ENCODE results near the gene LIN7A.
"Not testable (repeated sequence)": the region's sequence is repeated elsewhere in the genome, so short reads cannot be mapped to it uniquely, and the experiment has no call there.

The LIN7A gene

GRCh38 chr12:80917651-80918050 is 20.1 kb downstream of the LIN7A start:
- no peak for DNase-seq

- DNase-seq, result no peak
Measured at GRCh38 chr12:80912901-80913770, 24.6 kb downstream of the LIN7A start.

DNA sequence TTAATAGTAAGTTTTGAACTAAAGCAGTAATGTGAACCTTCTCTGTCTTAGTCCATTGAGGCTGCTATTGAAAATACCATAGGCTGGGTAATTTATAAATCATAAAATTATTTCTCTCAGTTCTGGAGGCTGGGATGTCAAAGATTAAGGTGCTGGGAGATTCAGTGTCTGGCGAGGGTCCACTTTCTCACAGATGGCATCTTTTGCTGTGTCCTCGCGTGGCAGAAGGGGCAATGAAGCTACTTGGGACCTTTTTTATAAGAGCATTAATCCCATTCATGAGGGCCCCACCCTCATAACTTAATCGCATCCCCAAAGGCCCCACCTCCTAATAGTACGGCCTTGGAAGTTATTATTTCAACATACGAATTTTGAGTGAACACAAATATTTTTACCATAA is 28.4 kb downstream of the LIN7A start:
- DNase-seq, result no peak

- no peak for DNase-seq
Measured at GRCh38 chr12:80902711-80903110, 35.0 kb downstream of the LIN7A start.

DNA sequence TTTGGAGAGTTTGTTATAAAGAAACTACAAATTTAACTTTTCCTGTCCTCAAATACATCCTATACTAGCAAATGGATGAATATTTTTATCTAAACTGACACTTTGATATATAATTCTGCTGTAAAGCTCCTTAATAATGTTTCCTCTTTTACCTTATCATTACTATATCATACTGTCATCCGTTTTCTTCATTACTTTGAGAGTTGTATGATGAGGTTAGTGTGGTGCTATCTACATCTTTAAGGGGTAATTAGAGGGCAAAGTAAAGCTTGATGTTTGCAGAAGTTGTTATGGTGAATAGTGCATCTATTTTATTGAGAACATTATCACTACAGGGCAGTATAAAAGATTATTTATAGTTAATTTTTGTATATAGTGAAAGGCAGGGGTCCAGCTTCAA is 36.1 kb downstream of the LIN7A start:
- no peak for DNase-seq

GRCh38 chr12:80895240-80895639 is 42.5 kb downstream of the LIN7A start:
- no peak for DNase-seq

GRCh38 chr12:80894179-80894578 is 43.6 kb downstream of the LIN7A start:
- no peak for DNase-seq

GRCh38 chr12:80892597-80893445 is 44.9 kb downstream of the LIN7A start:
- no peak for DNase-seq

DNA sequence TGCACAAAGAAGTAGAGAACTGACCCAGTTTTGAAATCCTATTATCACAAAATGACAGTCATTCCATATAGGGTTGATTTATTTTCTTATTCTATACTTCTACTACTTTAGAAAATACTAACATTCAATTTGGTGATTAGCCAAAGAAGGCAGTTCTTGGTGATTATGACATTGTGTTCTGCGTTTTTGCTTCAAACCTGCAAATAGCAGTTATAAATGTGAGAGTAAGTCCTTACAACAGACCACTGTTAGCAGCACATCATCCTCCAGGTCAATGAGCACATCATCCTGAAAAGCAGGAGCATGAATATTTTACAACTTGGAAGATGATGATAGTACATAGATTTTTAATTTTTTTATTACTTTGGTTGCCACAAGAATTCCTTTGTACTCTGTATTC is 53.1 kb downstream of the LIN7A start:
- no peak for DNase-seq

DNA sequence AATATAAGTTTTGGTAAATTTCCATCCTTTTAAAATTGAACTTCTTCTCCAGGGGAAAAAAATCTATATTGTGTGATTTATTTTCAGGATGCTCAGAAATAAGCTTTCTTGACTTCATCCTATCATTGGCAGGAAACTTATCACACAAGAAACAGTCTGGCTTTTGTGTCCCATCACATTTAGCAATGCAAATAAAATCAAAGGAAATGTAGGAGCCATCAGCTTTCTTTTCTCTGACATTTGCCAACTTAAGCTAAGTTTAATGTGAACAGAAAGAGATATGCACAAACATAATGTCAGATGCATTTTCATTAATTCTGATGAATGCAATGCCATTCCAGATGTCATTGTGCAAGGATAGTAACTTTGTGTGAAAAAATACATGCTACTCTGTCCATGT is 56.6 kb downstream of the LIN7A start:
- no peak for DNase-seq

- not testable (repeated sequence) for DNase-seq
Measured at GRCh38 chr12:80878452-80878851, 59.3 kb downstream of the LIN7A start.

GRCh38 chr12:80877721-80878265 is 59.9 kb downstream of the LIN7A start:
- DNase-seq, result no peak

GRCh38 chr12:80872053-80872452 is 65.7 kb downstream of the LIN7A start:
- DNase-seq, result no peak

DNA sequence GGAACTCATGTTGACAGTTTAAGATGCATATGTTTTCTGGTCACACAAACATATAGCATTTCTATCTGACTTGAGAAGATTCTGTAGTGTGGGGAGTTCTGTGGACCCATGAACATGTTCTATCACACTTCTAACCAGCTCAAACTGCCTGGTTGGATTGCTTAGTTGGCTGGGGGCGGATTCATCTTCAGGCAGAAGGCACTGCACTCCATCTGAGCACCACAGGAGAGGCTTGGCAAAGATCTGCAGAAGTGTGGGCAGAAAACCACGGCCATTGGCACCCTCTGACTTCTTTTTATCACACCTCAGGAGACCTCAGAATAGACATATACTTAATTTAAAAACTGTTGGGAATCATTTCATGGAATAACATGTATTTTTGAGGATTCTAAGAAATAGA is 68.5 kb downstream of the LIN7A start:
- DNase-seq, result no peak

DNA sequence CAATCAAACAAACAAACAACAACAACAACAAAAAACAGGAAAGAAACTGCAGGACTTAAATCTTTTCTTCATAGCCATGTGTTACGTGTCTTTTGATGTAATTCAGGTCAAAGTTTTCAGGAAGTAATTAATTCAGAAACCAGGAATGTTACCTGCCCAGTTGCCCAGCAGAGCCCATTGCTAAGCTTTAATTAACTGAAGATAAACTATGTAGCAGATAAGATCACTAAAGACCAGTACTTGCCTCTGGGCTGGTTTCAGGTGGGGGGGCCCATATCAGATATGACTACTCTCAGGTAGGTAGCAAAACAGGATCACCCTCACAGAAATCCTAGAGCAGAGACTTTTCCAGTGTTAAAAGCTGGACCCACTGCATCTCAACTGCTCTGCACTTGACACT is 69.2 kb downstream of the LIN7A start:
- no peak for DNase-seq

DNA sequence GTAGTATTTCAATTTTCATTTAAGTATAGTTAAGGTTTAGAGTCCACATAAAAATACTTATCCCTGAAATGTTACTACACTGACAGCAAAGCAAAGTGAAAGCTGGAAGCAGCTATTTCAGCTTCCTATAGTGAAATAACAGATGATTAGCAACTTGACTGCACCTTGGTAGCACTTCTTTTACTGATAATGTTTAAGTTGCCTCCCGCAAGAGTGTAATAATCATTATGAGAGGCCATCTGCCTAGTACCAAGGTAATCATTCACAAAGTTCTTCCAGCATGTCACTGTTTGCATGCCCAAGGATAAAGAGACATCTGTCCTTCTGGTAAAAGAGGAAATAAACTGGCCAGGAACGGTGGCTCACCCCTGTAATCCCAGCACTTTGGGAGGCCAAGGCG is 69.8 kb downstream of the LIN7A start:
- no peak for DNase-seq

GRCh38 chr12:80864046-80864735 is 73.5 kb downstream of the LIN7A start:
- no peak for DNase-seq

GRCh38 chr12:80862531-80862930 is 75.2 kb downstream of the LIN7A start:
- no peak for DNase-seq

DNA sequence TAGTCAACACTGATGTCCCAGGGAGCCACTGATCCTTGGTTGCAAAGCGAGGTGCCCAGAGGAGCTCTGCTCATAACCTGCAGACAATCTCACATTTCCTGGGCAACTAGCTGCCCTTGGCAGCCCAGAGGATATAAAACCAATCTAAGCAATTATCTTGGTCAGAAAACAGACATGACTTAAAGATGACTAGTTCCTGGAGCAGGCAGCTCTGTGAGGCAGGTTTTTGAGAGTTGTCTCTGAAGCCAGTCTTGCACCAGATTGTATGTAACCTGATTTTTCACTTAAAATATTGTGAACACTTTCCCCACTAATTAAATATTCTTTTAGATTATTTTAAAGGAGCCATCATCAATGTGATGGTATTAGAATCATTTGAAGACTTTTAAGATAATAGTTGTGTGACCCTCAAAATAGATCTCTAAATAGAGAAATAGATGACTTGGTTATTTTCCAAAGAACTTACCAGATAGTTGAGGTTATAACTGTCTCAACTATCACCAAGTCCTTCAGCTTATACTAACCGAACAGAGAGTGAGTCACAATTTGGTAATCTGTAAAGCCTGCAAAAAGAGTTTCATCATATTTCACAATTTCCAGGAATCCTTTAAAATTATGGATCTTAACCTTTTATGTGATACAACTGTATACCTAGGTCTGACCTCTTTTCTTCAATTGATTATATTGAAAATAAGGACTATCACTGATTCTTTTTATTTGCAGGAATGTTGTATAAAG is 75.9 kb downstream of the LIN7A start:
- no peak for DNase-seq

DNA sequence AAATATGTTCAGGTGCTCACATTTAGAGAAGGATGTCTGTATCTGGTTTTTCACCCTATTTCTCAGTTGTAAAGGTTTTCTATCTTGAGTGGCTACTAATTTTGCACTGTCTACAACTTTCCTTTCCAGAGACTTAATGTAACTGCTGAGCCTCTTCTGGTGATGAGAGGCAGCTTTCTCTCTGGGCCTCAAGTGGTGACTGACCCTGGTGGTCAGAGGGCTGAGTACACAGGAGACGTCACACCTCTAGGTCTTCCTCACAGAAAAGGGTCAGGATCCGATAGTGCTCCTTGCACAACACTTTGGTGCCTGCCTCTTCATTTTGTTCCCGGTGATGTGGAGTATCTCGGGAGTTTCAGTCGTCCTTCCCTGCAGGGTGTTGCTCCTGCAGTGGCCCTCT is 76.8 kb downstream of the LIN7A start:
- no peak for DNase-seq

DNA sequence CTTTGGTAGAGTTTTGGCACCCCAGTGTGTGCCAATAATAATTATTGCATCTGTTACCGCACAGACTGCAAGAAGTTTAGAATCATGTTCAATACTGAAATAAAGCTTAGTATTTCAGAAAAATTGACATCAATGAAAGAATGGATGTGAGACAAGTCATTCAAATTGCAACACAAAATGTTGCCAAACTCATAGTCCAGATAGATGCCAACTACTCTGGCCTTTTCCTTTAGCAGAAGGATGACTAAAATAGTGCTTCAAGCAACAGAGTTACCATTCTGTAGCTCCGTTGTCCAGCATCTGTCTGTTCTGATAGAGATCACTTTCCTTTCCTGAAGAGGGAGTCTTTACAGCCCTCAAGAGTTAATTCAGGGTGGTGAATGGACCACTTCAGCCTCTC is 77.5 kb downstream of the LIN7A start:
- no peak for DNase-seq

DNA sequence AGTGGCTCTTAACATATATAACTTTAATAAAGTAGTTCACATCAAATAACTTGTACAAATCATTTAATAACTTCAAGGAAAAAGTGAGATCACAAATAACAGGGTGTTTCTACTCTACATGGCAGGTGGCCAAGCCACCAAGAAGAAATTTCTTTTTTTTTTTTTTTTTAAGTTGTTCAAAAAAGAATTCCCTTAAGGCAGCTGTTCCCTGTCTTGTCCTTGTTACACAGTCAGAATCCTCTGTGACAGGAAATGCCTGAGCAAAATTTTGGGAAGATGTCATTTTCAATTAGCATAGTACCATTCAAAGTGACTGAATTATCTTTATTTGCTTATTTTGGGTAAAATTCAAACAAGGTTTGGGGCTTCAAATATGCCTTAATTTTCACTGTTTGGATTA is 79.4 kb downstream of the LIN7A start:
- no peak for DNase-seq

DNA sequence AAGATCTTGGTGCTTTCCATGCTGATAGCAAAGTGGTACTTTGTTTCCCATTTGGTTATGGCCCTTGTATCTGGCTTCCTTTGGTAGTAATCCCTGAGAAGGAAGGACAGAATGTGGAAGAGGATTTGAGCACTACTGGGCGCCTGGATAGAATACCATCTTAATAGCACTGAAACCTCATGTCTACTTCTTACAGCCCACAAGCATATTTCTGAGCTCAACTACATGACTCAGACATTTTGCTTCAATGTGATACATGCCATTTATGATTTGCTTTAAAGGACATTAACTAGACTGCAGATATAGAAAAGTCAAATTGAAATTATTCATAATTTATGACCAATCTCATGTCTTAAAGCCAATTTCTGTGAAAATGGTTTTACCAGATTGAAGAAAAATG is 80.4 kb downstream of the LIN7A start:
- DNase-seq, result no peak
